ENCODE measurements around the gene RBM14. TPM values are rescaled to one million over a fixed set of nuclear protein-coding genes. Genes with fewer than 3 reads are reported as not detected.

Gene RBM14
- total and polyA plus RNA-seq, 9 of the 15 experiments (the other 6 are each of a cell fraction or from before 2014, with no cell fraction given): 5.5 to 131 (median 42.6) TPM

DNA sequence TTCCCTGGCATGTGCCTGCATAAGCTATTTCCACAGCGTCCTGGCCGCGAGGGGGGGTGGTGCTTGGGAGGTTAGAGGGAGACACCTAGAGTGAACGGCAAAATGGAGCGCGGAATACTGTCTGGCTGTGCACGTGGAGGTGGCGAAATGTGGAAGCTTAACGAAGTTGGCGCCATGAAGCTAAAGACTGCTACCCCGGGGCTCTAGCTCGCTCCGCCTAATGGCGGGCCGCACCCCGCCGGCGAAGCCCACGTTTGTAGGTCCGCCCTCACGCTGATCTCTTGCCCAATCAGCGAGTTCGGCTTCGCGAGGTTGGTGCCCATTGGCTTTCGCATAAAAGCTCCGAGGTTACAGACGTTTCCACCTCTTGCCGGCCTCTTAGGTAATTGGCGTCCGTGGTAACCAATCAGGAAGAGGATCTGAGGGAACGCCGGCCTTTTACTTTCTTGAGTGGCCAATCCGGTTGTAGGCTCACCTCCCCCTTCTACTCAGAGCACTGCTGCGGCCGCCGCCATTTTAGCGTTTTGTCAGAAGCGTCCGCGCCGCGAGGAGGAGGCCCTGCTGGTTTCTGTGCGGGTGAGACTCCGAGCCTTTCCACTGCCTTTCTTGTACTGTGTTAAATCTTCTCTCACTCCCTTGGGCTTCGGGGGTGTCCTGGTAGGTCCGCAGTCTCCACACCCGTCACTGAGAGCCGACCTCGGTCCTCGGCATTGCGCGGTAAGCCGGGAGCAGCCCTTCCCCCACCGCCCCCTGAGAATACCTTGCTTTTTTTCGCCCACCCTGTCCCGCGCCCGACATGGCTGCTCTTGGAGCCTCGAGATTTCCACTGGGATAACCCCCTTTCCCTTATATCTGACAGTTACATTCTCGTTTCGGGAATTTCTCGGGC is 22.0 kb downstream of the RBM14 start, which contains the start of gene RBM4 (continued):
- TF ChIP-seq, protein P1, sequence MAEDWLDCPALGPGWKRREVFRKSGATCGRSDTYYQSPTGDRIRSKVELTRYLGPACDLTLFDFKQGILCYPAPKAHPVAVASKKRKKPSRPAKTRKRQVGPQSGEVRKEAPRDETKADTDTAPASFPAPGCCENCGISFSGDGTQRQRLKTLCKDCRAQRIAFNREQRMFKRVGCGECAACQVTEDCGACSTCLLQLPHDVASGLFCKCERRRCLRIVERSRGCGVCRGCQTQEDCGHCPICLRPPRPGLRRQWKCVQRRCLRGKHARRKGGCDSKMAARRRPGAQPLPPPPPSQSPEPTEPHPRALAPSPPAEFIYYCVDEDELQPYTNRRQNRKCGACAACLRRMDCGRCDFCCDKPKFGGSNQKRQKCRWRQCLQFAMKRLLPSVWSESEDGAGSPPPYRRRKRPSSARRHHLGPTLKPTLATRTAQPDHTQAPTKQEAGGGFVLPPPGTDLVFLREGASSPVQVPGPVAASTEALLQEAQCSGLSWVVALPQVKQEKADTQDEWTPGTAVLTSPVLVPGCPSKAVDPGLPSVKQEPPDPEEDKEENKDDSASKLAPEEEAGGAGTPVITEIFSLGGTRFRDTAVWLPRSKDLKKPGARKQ (CRISPR knock-in tag; IDR thresholded peaks at IDR 0.05): no peak
- TF ChIP-seq ZBTB1 (CRISPR knock-in tag; IDR thresholded peaks at IDR 0.05; ENCODE audit: borderline replicate concordance, low read depth): no peak
- TF ChIP-seq CREB1 (IDR thresholded peaks at IDR 0.05): peak; percentile 60
- peak; percentile 59; the same call in 1 of the 2 replicates for TF ChIP-seq CREB1 (CRISPR knock-in tag; IDR thresholded peaks at IDR 0.05)
- TF ChIP-seq NEUROD1 (IDR thresholded peaks at IDR 0.05; ENCODE audit: borderline replicate concordance, low read depth, low read length, partially characterized antibody): peak; percentile 89
- TF ChIP-seq, protein P2, sequence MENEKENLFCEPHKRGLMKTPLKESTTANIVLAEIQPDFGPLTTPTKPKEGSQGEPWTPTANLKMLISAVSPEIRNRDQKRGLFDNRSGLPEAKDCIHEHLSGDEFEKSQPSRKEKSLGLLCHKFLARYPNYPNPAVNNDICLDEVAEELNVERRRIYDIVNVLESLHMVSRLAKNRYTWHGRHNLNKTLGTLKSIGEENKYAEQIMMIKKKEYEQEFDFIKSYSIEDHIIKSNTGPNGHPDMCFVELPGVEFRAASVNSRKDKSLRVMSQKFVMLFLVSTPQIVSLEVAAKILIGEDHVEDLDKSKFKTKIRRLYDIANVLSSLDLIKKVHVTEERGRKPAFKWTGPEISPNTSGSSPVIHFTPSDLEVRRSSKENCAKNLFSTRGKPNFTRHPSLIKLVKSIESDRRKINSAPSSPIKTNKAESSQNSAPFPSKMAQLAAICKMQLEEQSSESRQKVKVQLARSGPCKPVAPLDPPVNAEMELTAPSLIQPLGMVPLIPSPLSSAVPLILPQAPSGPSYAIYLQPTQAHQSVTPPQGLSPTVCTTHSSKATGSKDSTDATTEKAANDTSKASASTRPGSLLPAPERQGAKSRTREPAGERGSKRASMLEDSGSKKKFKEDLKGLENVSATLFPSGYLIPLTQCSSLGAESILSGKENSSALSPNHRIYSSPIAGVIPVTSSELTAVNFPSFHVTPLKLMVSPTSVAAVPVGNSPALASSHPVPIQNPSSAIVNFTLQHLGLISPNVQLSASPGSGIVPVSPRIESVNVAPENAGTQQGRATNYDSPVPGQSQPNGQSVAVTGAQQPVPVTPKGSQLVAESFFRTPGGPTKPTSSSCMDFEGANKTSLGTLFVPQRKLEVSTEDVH (IDR thresholded peaks at IDR 0.05; ENCODE audit: low read depth, partially characterized antibody): peak; percentile 68
- peak; percentile 58; the same call in 1 of the 2 replicates for TF ChIP-seq RUNX1 (IDR thresholded peaks at IDR 0.05; ENCODE audit: low read depth)
- no peak; the same call in 1 of the 2 replicates for TF ChIP-seq TOE1 (IDR thresholded peaks at IDR 0.05; ENCODE audit: borderline replicate concordance)
- TF ChIP-seq TOE1 (CRISPR knock-in tag; IDR thresholded peaks at IDR 0.05; ENCODE audit: borderline replicate concordance, low read depth): peak; percentile 70; the same call in 1 of the 2 replicates
- peak; percentile 87 for TF ChIP-seq KDM5B (IDR thresholded peaks at IDR 0.05; ENCODE audit: insufficient replicate concordance, low read depth, low read length)
- TF ChIP-seq, protein P3, sequence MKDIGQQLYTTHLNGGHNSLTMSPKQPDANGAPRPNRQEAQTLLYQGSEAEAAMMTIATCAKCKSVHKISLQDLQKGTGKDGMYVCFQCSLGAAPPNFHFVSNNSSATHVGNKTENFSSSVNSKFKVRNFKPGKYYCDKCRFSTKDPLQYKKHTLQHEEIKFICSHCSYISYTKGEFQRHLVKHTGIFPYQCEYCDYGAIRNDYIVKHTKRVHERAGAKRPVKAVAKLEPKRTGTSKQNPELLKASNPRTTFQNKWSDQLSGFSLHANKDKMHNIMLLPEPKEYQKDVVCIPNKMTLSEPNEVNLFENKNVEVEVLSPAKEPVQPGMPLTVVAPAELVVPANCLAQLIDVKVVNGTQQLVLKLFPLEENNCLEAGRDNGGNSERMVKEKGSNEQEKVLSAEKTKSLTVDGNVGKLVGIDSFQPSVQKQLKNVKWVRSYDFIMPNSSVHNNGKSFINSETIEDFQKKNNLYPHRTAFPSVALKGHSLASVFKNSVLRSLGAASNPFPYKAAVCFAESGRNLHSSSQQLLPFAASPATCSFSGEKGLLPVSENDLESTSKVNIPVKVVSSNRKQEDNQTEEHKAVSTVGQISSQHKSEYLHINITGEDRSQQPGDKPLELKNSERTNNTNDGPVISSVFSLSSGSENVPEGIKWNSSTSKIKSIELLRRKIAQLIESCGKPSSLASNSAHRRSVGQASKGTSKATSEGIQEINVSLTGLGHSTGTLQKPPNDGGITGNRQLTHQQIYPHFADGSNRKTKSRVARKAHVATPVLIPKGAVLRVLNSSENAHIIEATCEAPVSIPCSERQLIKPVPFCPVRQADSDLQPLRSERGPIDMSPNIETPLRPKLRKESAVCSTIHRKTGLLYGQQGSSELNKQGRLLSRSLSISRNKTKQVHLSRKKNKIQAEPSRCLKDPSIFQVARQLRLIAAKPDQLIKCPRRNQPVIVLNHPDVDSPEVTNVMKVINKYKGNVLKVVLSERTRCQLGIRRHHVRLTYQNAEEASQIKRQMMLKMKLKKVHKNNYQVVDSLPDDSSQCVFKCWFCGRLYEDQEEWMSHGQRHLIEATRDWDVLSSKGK (CRISPR knock-in tag; IDR thresholded peaks at IDR 0.05): 0 out of 2 replicates have a peak, but pooled peaks have one; percentile 15
- peak; percentile 85 for TF ChIP-seq ZFX (CRISPR knock-in tag; IDR thresholded peaks at IDR 0.05)
- peak; percentile 92 for TF ChIP-seq RBM22 (IDR thresholded peaks at IDR 0.05; ENCODE audit: low read depth, low read length, poor library complexity, severe bottlenecking)
- peak; percentile 46 to 57; a peak in 2 of 4 replicates for TF ChIP-seq TEAD1 (CRISPR knock-in tag; IDR thresholded peaks at IDR 0.05)
- TF ChIP-seq ZC3H4 (CRISPR knock-in tag; IDR thresholded peaks at IDR 0.05; ENCODE audit: borderline replicate concordance): peak; percentile 64; the same call in 1 of the 2 replicates
- TF ChIP-seq ELF1 (tag; IDR thresholded peaks at IDR 0.05): 0 out of 2 replicates have a peak, but pooled peaks have one; percentile 8
- peak; percentile 13; the same call in 1 of the 2 replicates for TF ChIP-seq ZNF24 (IDR thresholded peaks at IDR 0.05)
- TF ChIP-seq GATA2 (CRISPR knock-in tag; IDR thresholded peaks at IDR 0.05): no peak
- TF ChIP-seq NBN (IDR thresholded peaks at IDR 0.05; ENCODE audit: low read depth): peak; percentile 78

Measured in K562 (cell line).